Panc1 (cell line): ENCODE results near the gene PIP4P1.
"Not testable (repeated sequence)": the region's sequence is repeated elsewhere in the genome, so short reads cannot be mapped to it uniquely, and the experiment has no call there.

Experiments
- POLR2AphosphoS5 ChIP-seq: IDR thresholded peaks from 2 replicates; pipeline ENCODE4 v1.6.1; 2012; ENCODE audit warnings: mild to moderate bottlenecking, low read depth, low read length, moderate library complexity
- SIN3A ChIP-seq: IDR thresholded peaks from 2 replicates; pipeline ENCODE4 v1.6.1; 2012; ENCODE audit warnings: low read depth, mild to moderate bottlenecking, low read length, moderate library complexity, borderline replicate concordance; ENCODE audit not compliant: insufficient read depth
- TCF7L2 ChIP-seq: IDR thresholded peaks from 2 replicates; pipeline ENCODE4 v1.6.1; 2011; ENCODE audit warnings: mild to moderate bottlenecking, low read depth, low read length, inconsistent platforms
- TF ChIP-seq, protein P1 (sequence below): fragments of 450-650 bp; IDR thresholded peaks from 2 replicates; pipeline ENCODE4 v1.5.1; 2017; ENCODE audit warnings: mild to moderate bottlenecking
- TF ChIP-seq, protein P2 (sequence below), 2 experiments: IDR thresholded peaks; 2 replicates each; pipeline ENCODE4 v1.6.1; 2011 to 2012; ENCODE audit warnings: low read depth in 2 of 2, control low read depth in 1 of 2, low read length in 1 of 2, mild to moderate bottlenecking in 1 of 2, moderate library complexity in 1 of 2; ENCODE audit not compliant: insufficient read depth in 1 of 2

DNA sequence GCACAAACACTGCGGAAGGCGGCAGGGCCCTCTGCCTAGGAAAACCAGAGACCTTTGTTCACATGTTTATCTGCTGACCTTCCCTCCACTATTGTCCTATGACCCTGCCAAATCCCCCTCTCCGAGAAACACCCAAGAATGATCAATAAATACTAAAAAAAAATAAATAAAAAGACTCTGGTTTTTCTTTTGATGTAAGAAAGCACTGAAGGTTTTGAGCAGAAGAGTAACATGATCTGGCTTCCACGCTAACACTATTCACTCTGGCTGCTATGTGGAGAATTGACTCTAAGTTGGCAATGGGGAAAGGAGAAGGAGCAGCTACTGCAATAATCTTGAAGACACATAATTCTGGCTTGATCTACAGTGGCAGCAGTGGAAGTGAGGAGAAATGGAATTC is 17.6 kb downstream of the PIP4P1 start:
- TF ChIP-seq, protein P1, sequence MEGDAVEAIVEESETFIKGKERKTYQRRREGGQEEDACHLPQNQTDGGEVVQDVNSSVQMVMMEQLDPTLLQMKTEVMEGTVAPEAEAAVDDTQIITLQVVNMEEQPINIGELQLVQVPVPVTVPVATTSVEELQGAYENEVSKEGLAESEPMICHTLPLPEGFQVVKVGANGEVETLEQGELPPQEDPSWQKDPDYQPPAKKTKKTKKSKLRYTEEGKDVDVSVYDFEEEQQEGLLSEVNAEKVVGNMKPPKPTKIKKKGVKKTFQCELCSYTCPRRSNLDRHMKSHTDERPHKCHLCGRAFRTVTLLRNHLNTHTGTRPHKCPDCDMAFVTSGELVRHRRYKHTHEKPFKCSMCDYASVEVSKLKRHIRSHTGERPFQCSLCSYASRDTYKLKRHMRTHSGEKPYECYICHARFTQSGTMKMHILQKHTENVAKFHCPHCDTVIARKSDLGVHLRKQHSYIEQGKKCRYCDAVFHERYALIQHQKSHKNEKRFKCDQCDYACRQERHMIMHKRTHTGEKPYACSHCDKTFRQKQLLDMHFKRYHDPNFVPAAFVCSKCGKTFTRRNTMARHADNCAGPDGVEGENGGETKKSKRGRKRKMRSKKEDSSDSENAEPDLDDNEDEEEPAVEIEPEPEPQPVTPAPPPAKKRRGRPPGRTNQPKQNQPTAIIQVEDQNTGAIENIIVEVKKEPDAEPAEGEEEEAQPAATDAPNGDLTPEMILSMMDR, result not testable (repeated sequence)
- TF ChIP-seq POLR2AphosphoS5, SIN3A, TCF7L2: not testable (repeated sequence)
- TF ChIP-seq, protein P2, sequence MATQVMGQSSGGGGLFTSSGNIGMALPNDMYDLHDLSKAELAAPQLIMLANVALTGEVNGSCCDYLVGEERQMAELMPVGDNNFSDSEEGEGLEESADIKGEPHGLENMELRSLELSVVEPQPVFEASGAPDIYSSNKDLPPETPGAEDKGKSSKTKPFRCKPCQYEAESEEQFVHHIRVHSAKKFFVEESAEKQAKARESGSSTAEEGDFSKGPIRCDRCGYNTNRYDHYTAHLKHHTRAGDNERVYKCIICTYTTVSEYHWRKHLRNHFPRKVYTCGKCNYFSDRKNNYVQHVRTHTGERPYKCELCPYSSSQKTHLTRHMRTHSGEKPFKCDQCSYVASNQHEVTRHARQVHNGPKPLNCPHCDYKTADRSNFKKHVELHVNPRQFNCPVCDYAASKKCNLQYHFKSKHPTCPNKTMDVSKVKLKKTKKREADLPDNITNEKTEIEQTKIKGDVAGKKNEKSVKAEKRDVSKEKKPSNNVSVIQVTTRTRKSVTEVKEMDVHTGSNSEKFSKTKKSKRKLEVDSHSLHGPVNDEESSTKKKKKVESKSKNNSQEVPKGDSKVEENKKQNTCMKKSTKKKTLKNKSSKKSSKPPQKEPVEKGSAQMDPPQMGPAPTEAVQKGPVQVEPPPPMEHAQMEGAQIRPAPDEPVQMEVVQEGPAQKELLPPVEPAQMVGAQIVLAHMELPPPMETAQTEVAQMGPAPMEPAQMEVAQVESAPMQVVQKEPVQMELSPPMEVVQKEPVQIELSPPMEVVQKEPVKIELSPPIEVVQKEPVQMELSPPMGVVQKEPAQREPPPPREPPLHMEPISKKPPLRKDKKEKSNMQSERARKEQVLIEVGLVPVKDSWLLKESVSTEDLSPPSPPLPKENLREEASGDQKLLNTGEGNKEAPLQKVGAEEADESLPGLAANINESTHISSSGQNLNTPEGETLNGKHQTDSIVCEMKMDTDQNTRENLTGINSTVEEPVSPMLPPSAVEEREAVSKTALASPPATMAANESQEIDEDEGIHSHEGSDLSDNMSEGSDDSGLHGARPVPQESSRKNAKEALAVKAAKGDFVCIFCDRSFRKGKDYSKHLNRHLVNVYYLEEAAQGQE (IDR thresholded peaks at IDR 0.05; ENCODE audit: insufficient read depth in 1 of 2, low read depth in 2 of 2, low read length in 1 of 2), result not testable (repeated sequence)
